ENCODE data around the gene EYS.

EYS gene

DNA sequence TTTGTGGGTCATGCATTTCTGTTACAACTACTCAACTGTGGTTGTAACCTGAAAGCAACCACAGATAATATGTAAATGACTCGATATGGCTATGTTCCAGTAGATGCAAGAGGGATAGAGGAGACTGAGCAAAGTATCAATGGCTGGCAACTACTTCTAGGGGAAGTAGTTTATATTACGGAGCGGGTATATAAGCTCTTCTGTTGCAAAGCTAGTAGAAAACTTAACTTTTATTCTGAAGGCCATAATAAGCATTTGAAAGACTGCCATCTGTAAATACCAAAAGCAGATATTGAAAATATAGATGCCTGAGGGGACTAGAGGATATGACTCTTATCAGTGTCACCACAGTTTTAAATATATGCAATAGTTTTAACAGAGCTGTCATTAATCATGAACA lies 1416.2 kb downstream of the EYS start:
- no peaks in the 10 kb centered on the region for H3K27me3 ChIP-seq (ENCODE audit: control insufficient read depth in 1 of 2, insufficient read depth in 2 of 2, low read length in 2 of 2)
- H3K27ac ChIP-seq (ENCODE audit: low read depth, low read length), result no peak overlapping the region
- H3K9me3 ChIP-seq (ENCODE audit: control insufficient read depth in 1 of 2, low read length in 2 of 2), result peaks cover 0 to 4% of the 10 kb centered on the region in 2 donors
- H3K9ac ChIP-seq (ENCODE audit: low read depth in 1 of 2, low read length in 2 of 2), result no peak overlapping the region
- H3K36me3 ChIP-seq (ENCODE audit: control insufficient read depth in 1 of 2, insufficient read depth in 2 of 2, low read length in 2 of 2), result no peaks in the 10 kb centered on the region
- H3K4me3 ChIP-seq (ENCODE audit: low read depth in 1 of 2, low read length in 2 of 2), result no peak overlapping the region
- no peaks in the 10 kb centered on the region for H3K4me1 ChIP-seq (ENCODE audit: control insufficient read depth in 1 of 2, insufficient read depth in 2 of 2, low read length in 2 of 2)

- H3K9ac ChIP-seq (ENCODE audit: low read depth in 1 of 2, low read length in 2 of 2), result no peak overlapping the region
- no peak overlapping the region for H3K4me3 ChIP-seq (ENCODE audit: low read depth in 1 of 2, low read length in 2 of 2)
- peaks cover 0 to 4% of the 10 kb centered on the region in 2 donors for H3K9me3 ChIP-seq (ENCODE audit: control insufficient read depth in 1 of 2, low read length in 2 of 2)
- H3K27ac ChIP-seq (ENCODE audit: low read depth, low read length), result no peak overlapping the region
- H3K36me3 ChIP-seq (ENCODE audit: control insufficient read depth in 1 of 2, insufficient read depth in 2 of 2, low read length in 2 of 2), result no peaks in the 10 kb centered on the region
- H3K27me3 ChIP-seq (ENCODE audit: control insufficient read depth in 1 of 2, insufficient read depth in 2 of 2, low read length in 2 of 2), result no peaks in the 10 kb centered on the region
- no peaks in the 10 kb centered on the region for H3K4me1 ChIP-seq (ENCODE audit: control insufficient read depth in 1 of 2, insufficient read depth in 2 of 2, low read length in 2 of 2)
These were observed 1417.1 kb downstream of the EYS start for GRCh38 chr6:64289931-64290330.

DNA sequence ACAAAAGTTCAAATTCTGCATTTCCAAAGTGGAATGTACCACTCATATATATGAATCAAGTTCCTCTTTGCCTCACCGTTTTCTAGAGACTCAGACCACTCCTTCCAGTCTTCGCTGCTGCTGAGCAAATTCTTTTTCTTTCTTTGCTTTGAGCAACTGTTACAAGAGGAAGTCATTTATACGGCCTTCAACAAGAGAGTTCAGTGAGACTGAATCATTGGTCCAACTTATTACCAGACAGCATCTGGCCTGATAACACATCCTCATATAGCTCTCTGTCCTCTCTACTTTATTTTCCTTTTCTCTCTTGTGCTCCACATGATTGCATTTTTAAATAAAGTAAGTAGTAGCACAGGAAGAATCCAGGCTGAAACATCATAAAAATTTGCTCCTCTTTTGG lies 1418.7 kb downstream of the EYS start:
- H3K27ac ChIP-seq (ENCODE audit: low read depth, low read length), result no peak overlapping the region
- no peaks in the 10 kb centered on the region for H3K27me3 ChIP-seq (ENCODE audit: control insufficient read depth in 1 of 2, insufficient read depth in 2 of 2, low read length in 2 of 2)
- H3K4me3 ChIP-seq (ENCODE audit: low read depth in 1 of 2, low read length in 2 of 2), result no peak overlapping the region
- no peaks in the 10 kb centered on the region for H3K4me1 ChIP-seq (ENCODE audit: control insufficient read depth in 1 of 2, insufficient read depth in 2 of 2, low read length in 2 of 2)
- H3K9ac ChIP-seq (ENCODE audit: low read depth in 1 of 2, low read length in 2 of 2), result no peak overlapping the region
- H3K9me3 ChIP-seq (ENCODE audit: control insufficient read depth in 1 of 2, low read length in 2 of 2), result peaks cover 0 to 4% of the 10 kb centered on the region in 2 donors
- no peaks in the 10 kb centered on the region for H3K36me3 ChIP-seq (ENCODE audit: control insufficient read depth in 1 of 2, insufficient read depth in 2 of 2, low read length in 2 of 2)

DNA sequence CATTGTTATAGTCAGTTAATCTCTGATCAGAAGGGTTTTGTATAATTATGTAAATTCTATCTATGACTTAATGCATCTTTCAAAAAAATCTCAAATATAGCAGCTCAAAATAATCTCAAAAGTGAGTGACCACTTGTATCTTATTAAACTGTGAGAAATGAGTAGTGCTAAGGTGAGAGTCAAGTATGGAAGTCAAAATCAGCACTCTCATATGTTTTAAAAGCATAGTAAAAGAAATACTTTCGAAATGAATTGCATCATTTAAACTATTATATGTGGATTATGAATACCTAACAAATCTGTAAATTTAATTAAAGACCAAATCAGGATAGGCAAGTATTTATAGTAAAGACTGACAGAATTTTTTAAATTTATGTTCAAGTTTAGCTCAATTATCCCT lies 1425.9 kb downstream of the EYS start:
- no peak overlapping the region for H3K27ac ChIP-seq (ENCODE audit: low read depth, low read length)
- no peak overlapping the region for H3K4me3 ChIP-seq (ENCODE audit: low read depth in 1 of 2, low read length in 2 of 2)
- H3K4me1 ChIP-seq (ENCODE audit: control insufficient read depth in 1 of 2, insufficient read depth in 2 of 2, low read length in 2 of 2), result no peaks in the 10 kb centered on the region
- no peaks in the 10 kb centered on the region for H3K36me3 ChIP-seq (ENCODE audit: control insufficient read depth in 1 of 2, insufficient read depth in 2 of 2, low read length in 2 of 2)
- no peak overlapping the region for H3K9ac ChIP-seq (ENCODE audit: low read depth in 1 of 2, low read length in 2 of 2)
- H3K9me3 ChIP-seq (ENCODE audit: control insufficient read depth in 1 of 2, low read length in 2 of 2), result no peaks in the 10 kb centered on the region
- no peaks in the 10 kb centered on the region for H3K27me3 ChIP-seq (ENCODE audit: control insufficient read depth in 1 of 2, insufficient read depth in 2 of 2, low read length in 2 of 2)

GRCh38 chr6:64280569-64280968 lies 1426.5 kb downstream of the EYS start:
- Histone ChIP-seq H3K4me1 (ENCODE audit: control insufficient read depth in 1 of 2, insufficient read depth in 2 of 2, low read length in 2 of 2) (no peaks in the 10 kb centered on the region), H3K27me3 (ENCODE audit: control insufficient read depth in 1 of 2, insufficient read depth in 2 of 2, low read length in 2 of 2) (no peaks in the 10 kb centered on the region), H3K36me3 (ENCODE audit: control insufficient read depth in 1 of 2, insufficient read depth in 2 of 2, low read length in 2 of 2) (no peaks in the 10 kb centered on the region), H3K27ac (ENCODE audit: low read depth, low read length) (no peak overlapping the region), H3K9me3 (ENCODE audit: control insufficient read depth in 1 of 2, low read length in 2 of 2) (no peaks in the 10 kb centered on the region), H3K9ac (ENCODE audit: low read depth in 1 of 2, low read length in 2 of 2) (no peak overlapping the region), H3K4me3 (ENCODE audit: low read depth in 1 of 2, low read length in 2 of 2) (no peak overlapping the region)

GRCh38 chr6:64270083-64270482 lies 1436.9 kb downstream of the EYS start:
- H3K36me3 ChIP-seq (ENCODE audit: control insufficient read depth in 1 of 2, insufficient read depth in 2 of 2, low read length in 2 of 2), result no peaks in the 10 kb centered on the region
- H3K4me1 ChIP-seq (ENCODE audit: control insufficient read depth in 1 of 2, insufficient read depth in 2 of 2, low read length in 2 of 2), result no peaks in the 10 kb centered on the region
- no peak overlapping the region for H3K4me3 ChIP-seq (ENCODE audit: low read depth in 1 of 2, low read length in 2 of 2)
- no peak overlapping the region for H3K27ac ChIP-seq (ENCODE audit: low read depth, low read length)
- no peak overlapping the region for H3K9ac ChIP-seq (ENCODE audit: low read depth in 1 of 2, low read length in 2 of 2)
- H3K9me3 ChIP-seq (ENCODE audit: control insufficient read depth in 1 of 2, low read length in 2 of 2), result peaks cover 0 to 6% of the 10 kb centered on the region in 2 donors
- H3K27me3 ChIP-seq (ENCODE audit: control insufficient read depth in 1 of 2, insufficient read depth in 2 of 2, low read length in 2 of 2), result no peaks in the 10 kb centered on the region

DNA sequence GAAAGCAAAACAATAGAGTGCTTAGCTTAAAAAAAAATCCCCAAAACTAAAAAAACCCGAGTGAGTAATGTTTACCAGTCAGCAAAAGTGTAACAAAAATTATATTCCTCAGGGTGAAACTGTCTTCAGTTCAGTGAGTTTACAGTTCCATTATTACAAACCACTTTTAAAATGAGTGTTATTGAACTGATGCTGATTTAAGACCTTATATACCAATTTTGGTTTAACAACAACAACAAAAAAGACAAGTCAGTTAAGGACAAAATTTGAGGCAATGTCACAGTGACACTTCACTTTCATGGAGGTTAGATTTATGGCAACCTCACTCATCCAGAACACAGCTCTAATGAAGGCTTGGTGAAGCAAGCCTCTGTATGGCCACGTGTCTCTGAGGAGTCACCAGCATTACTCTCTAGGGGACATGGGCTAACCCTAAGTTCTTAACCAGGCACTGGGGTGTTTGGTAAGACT lies 1440.6 kb downstream of the EYS start:
- Histone ChIP-seq H3K4me3 (ENCODE audit: low read depth in 1 of 2, low read length in 2 of 2) (no peak overlapping the region), H3K4me1 (ENCODE audit: control insufficient read depth in 1 of 2, insufficient read depth in 2 of 2, low read length in 2 of 2) (no peaks in the 10 kb centered on the region), H3K9me3 (ENCODE audit: control insufficient read depth in 1 of 2, low read length in 2 of 2) (no peaks in the 10 kb centered on the region), H3K27ac (ENCODE audit: low read depth, low read length) (no peak overlapping the region), H3K36me3 (ENCODE audit: control insufficient read depth in 1 of 2, insufficient read depth in 2 of 2, low read length in 2 of 2) (no peaks in the 10 kb centered on the region), H3K27me3 (ENCODE audit: control insufficient read depth in 1 of 2, insufficient read depth in 2 of 2, low read length in 2 of 2) (no peaks in the 10 kb centered on the region), H3K9ac (ENCODE audit: low read depth in 1 of 2, low read length in 2 of 2) (no peak overlapping the region)

DNA sequence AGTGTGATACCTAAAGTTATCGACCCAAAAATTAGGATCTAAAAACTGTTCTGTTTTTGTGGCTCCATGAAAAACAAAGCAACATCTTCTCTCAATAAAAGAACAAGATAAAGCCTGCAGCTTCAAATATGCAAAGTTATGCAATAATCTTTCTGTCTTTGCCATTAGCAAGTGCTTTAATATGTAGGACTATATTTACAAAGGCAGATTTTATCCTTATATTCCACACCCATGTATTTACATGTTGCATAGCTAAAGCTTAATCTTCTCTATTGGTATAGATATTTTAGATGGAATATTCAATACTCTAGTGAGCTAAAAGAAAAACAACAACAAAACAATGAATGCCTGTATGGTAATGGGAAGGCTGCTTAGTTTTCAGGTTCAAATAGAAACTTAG lies 1443.2 kb downstream of the EYS start:
- Histone ChIP-seq H3K9ac (ENCODE audit: low read depth in 1 of 2, low read length in 2 of 2) (no peak overlapping the region), H3K4me3 (ENCODE audit: low read depth in 1 of 2, low read length in 2 of 2) (no peak overlapping the region), H3K4me1 (ENCODE audit: control insufficient read depth in 1 of 2, insufficient read depth in 2 of 2, low read length in 2 of 2) (no peaks in the 10 kb centered on the region), H3K27me3 (ENCODE audit: control insufficient read depth in 1 of 2, insufficient read depth in 2 of 2, low read length in 2 of 2) (no peaks in the 10 kb centered on the region), H3K9me3 (ENCODE audit: control insufficient read depth in 1 of 2, low read length in 2 of 2) (no peaks in the 10 kb centered on the region), H3K27ac (ENCODE audit: low read depth, low read length) (no peak overlapping the region), H3K36me3 (ENCODE audit: control insufficient read depth in 1 of 2, insufficient read depth in 2 of 2, low read length in 2 of 2) (no peaks in the 10 kb centered on the region)

DNA sequence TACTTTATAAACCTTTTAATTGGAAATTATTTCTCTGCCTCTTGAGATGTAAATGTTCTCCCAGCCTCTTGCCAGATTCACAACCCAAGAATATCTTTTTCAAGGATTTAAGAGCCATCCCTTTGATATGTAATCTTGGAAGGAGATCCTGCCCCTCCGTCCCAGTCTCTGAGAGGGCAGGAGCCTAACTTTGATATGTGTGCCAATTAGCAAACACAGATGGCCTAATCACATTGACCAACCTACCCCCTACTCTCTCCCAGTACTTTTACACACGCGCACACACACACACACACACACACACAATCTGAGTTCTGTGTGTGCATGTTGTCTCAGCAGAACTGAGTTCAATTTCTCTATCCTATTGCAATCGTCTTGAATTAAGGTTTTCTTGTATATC lies 1447.7 kb downstream of the EYS start:
- Histone ChIP-seq H3K4me1 (ENCODE audit: control insufficient read depth in 1 of 2, insufficient read depth in 2 of 2, low read length in 2 of 2) (no peaks in the 10 kb centered on the region), H3K4me3 (ENCODE audit: low read depth in 1 of 2, low read length in 2 of 2) (no peak overlapping the region), H3K9me3 (ENCODE audit: control insufficient read depth in 1 of 2, low read length in 2 of 2) (no peaks in the 10 kb centered on the region), H3K27me3 (ENCODE audit: control insufficient read depth in 1 of 2, insufficient read depth in 2 of 2, low read length in 2 of 2) (no peaks in the 10 kb centered on the region), H3K9ac (ENCODE audit: low read depth in 1 of 2, low read length in 2 of 2) (no peak overlapping the region), H3K36me3 (ENCODE audit: control insufficient read depth in 1 of 2, insufficient read depth in 2 of 2, low read length in 2 of 2) (no peaks in the 10 kb centered on the region), H3K27ac (ENCODE audit: low read depth, low read length) (no peak overlapping the region)

DNA sequence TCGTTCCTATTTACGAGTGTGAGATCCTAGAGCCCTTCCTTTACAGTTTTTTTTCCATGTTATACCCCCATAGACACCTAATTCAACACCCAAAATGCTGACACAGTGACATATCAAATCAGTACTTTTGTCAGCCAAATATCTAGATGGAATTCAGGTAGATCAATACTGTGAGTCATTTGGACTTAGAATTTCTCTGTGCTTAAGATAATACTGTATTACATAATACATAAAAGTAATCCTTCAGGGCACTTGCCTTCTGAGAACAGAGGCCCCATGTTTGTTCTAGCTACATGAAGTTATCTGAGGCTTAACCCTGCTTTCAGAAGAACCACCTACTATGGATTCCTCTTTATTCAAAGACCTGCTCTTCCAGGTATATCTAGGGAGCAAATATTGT lies 1448.3 kb downstream of the EYS start:
- Histone ChIP-seq H3K4me1 (ENCODE audit: control insufficient read depth in 1 of 2, insufficient read depth in 2 of 2, low read length in 2 of 2) (no peaks in the 10 kb centered on the region), H3K9ac (ENCODE audit: low read depth in 1 of 2, low read length in 2 of 2) (no peak overlapping the region), H3K36me3 (ENCODE audit: control insufficient read depth in 1 of 2, insufficient read depth in 2 of 2, low read length in 2 of 2) (no peaks in the 10 kb centered on the region), H3K27me3 (ENCODE audit: control insufficient read depth in 1 of 2, insufficient read depth in 2 of 2, low read length in 2 of 2) (no peaks in the 10 kb centered on the region), H3K27ac (ENCODE audit: low read depth, low read length) (no peak overlapping the region), H3K9me3 (ENCODE audit: control insufficient read depth in 1 of 2, low read length in 2 of 2) (no peaks in the 10 kb centered on the region), H3K4me3 (ENCODE audit: low read depth in 1 of 2, low read length in 2 of 2) (no peak overlapping the region)

DNA sequence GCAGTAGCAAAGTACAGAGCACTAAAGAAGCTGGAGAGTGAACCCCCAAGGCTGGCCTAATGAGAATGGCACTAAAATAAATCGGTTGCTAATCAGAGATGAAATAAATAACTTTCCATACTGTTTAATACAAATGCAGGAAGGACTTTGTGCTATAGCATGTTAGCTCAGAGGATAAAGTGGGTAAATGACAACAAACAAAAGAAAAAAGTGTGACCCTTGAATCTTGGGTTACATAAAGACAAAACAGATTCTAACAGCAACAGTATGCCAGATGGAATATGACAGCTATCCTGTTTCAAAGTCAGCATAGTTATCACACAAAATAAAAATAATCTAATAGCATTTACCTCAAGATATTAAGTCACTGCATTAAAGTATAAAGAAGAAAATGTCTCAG lies 1448.7 kb downstream of the EYS start:
- Histone ChIP-seq H3K36me3 (ENCODE audit: control insufficient read depth in 1 of 2, insufficient read depth in 2 of 2, low read length in 2 of 2) (no peaks in the 10 kb centered on the region), H3K27me3 (ENCODE audit: control insufficient read depth in 1 of 2, insufficient read depth in 2 of 2, low read length in 2 of 2) (no peaks in the 10 kb centered on the region), H3K9me3 (ENCODE audit: control insufficient read depth in 1 of 2, low read length in 2 of 2) (no peaks in the 10 kb centered on the region), H3K9ac (ENCODE audit: low read depth in 1 of 2, low read length in 2 of 2) (no peak overlapping the region), H3K4me1 (ENCODE audit: control insufficient read depth in 1 of 2, insufficient read depth in 2 of 2, low read length in 2 of 2) (no peaks in the 10 kb centered on the region), H3K27ac (ENCODE audit: low read depth, low read length) (no peak overlapping the region), H3K4me3 (ENCODE audit: low read depth in 1 of 2, low read length in 2 of 2) (no peak overlapping the region)
